Measurements from ENCODE around the gene NUBPL.

DNA sequence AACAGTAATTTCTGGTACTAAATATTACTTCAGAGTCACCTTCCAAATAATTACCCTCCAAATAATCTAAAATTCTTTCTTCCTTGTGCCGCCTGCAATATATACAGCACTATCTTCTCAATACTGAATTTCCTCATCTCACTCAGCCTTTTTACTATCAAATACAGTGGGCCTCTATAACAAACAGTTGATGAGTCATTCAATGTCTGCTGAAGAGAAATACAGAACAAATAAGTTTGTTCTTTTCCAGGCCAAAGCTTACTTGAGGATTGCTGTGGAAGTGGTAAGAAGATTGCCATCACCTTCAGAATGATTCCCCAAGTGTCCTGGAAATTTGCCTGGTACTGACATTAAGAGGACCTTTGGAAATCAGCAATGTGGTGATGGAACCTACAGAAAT is 297.7 kb downstream of the NUBPL start:
- TF ChIP-seq, protein P1, sequence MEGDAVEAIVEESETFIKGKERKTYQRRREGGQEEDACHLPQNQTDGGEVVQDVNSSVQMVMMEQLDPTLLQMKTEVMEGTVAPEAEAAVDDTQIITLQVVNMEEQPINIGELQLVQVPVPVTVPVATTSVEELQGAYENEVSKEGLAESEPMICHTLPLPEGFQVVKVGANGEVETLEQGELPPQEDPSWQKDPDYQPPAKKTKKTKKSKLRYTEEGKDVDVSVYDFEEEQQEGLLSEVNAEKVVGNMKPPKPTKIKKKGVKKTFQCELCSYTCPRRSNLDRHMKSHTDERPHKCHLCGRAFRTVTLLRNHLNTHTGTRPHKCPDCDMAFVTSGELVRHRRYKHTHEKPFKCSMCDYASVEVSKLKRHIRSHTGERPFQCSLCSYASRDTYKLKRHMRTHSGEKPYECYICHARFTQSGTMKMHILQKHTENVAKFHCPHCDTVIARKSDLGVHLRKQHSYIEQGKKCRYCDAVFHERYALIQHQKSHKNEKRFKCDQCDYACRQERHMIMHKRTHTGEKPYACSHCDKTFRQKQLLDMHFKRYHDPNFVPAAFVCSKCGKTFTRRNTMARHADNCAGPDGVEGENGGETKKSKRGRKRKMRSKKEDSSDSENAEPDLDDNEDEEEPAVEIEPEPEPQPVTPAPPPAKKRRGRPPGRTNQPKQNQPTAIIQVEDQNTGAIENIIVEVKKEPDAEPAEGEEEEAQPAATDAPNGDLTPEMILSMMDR (optimal IDR thresholded peaks at IDR 0.05 in 1 of 3, IDR thresholded peaks at IDR 0.05 in 1 of 3, conservative IDR thresholded peaks at IDR 0.05 in 1 of 3; ENCODE audit: extremely low read depth in 1 of 3, insufficient read depth in 2 of 3, low read length in 3 of 3), result no peak
- TF ChIP-seq EZH2 (IDR thresholded peaks at IDR 0.05; ENCODE audit: low read length), result no peak
